ENCODE results near the gene TMEM161A.

TMEM161A gene

GRCh38 chr19:19133985-19134384, 4.3 kb downstream of the TMEM161A start:
- no peak for TF ChIP-seq CTCF (IDR thresholded peaks at IDR 0.05; ENCODE audit: insufficient read depth, low read depth, low read length, missing control alignments)
- DNase-seq (ENCODE audit: low read depth), result no peak
- H3K4me3 ChIP-seq (ENCODE audit: low read length), result no peak overlapping the region

- no peak overlapping the region for H3K4me3 ChIP-seq (ENCODE audit: low read length)
- TF ChIP-seq CTCF (IDR thresholded peaks at IDR 0.05; ENCODE audit: insufficient read depth, low read depth, low read length, missing control alignments), result no peak
- DNase-seq (ENCODE audit: low read depth), result no peak
These were observed 5.4 kb downstream of the TMEM161A start for GRCh38 chr19:19132912-19133311.

- TF ChIP-seq CTCF (IDR thresholded peaks at IDR 0.05; ENCODE audit: insufficient read depth, low read depth, low read length, missing control alignments), result no peak
- DNase-seq (ENCODE audit: low read depth), result no peak
- H3K4me3 ChIP-seq (ENCODE audit: low read length), result no peak overlapping the region
These were observed 6.3 kb downstream of the TMEM161A start for GRCh38 chr19:19131989-19132388.

GRCh38 chr19:19126102-19126501, 12.2 kb downstream of the TMEM161A start:
- TF ChIP-seq CTCF (IDR thresholded peaks at IDR 0.05; ENCODE audit: insufficient read depth, low read depth, low read length, missing control alignments), result no peak
- H3K4me3 ChIP-seq (ENCODE audit: low read length), result no peak overlapping the region
- DNase-seq (ENCODE audit: low read depth), result no peak

GRCh38 chr19:19123386-19123785, 14.9 kb downstream of the TMEM161A start:
- no peak overlapping the region for H3K4me3 ChIP-seq (ENCODE audit: low read length)
- TF ChIP-seq CTCF (IDR thresholded peaks at IDR 0.05; ENCODE audit: insufficient read depth, low read depth, low read length, missing control alignments), result no peak
- DNase-seq (ENCODE audit: low read depth), result no peak

- no peak for DNase-seq (ENCODE audit: low read depth)
- no peak overlapping the region for H3K4me3 ChIP-seq (ENCODE audit: low read length)
- no peak for TF ChIP-seq CTCF (IDR thresholded peaks at IDR 0.05; ENCODE audit: insufficient read depth, low read depth, low read length, missing control alignments)
These were observed 15.4 kb downstream of the TMEM161A start for GRCh38 chr19:19122902-19123301.

- DNase-seq (ENCODE audit: low read depth), result no peak
- TF ChIP-seq CTCF (IDR thresholded peaks at IDR 0.05; ENCODE audit: insufficient read depth, low read depth, low read length, missing control alignments), result no peak
- no peak overlapping the region for H3K4me3 ChIP-seq (ENCODE audit: low read length)
These were observed 16.9 kb downstream of the TMEM161A start for GRCh38 chr19:19121371-19121770.
